ENCODE data around the gene GPC6. TPM values are rescaled to one million over a fixed set of nuclear protein-coding genes. Genes with fewer than 3 reads are reported as not detected.

The GPC6 gene
- polyA plus RNA-seq, 2 donors: 0.16 to 0.22 TPM

GRCh38 chr13:94009701-94010100, 783.1 kb downstream of the GPC6 start:
- Histone ChIP-seq H3K4me3 (ENCODE audit: low read depth in 1 of 2, low read length in 2 of 2) (no peak overlapping the region), H3K36me3 (ENCODE audit: control insufficient read depth in 2 of 2, insufficient read depth in 2 of 2, low read length in 1 of 2) (no peaks in the 10 kb centered on the region), H3K4me1 (ENCODE audit: control insufficient read depth in 2 of 2, insufficient read depth in 2 of 2, low read length in 1 of 2) (no peaks in the 10 kb centered on the region), H3K27me3 (ENCODE audit: control insufficient read depth in 1 of 2, insufficient read depth in 2 of 2, low read length in 2 of 2) (no peaks in the 10 kb centered on the region), H3K27ac (ENCODE audit: low read depth in 2 of 2, low read length in 1 of 2) (no peak overlapping the region), H3K9me3 (ENCODE audit: control insufficient read depth in 2 of 2, insufficient read depth in 1 of 2, low read depth in 1 of 2, low read length in 1 of 2) (no peaks in the 10 kb centered on the region)
- 72 to 80% methylated on average over 4 of the region's 4 CpGs for WGBS, 2 donors

DNA sequence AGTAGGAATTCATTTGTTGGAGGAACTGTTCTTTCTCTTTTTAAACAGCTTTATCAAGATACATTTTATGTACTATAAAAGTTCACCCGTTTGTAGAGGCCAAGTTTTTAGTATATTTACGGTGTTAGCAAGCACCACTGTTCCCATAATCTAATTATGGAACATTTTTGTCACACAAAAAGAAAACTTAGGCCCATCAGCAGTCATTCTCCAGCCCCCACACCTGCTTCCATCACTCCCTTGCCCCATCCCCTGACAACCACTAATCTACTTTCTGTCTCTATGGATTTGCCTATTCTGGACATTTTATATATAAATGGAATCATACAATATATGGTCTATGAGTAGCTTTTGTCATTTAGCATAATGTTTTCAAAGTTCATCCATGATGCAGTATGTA, 787.9 kb downstream of the GPC6 start:
- H3K36me3 ChIP-seq (ENCODE audit: control insufficient read depth in 2 of 2, insufficient read depth in 2 of 2, low read length in 1 of 2): no peaks in the 10 kb centered on the region
- H3K9me3 ChIP-seq (ENCODE audit: control insufficient read depth in 2 of 2, insufficient read depth in 1 of 2, low read depth in 1 of 2, low read length in 1 of 2): no peaks in the 10 kb centered on the region
- 76 to 78% methylated on average over 2 of the region's 2 CpGs for WGBS, 2 donors
- H3K27me3 ChIP-seq (ENCODE audit: control insufficient read depth in 1 of 2, insufficient read depth in 2 of 2, low read length in 2 of 2): no peaks in the 10 kb centered on the region
- H3K4me1 ChIP-seq (ENCODE audit: control insufficient read depth in 2 of 2, insufficient read depth in 2 of 2, low read length in 1 of 2): no peaks in the 10 kb centered on the region
- H3K4me3 ChIP-seq (ENCODE audit: low read depth in 1 of 2, low read length in 2 of 2): no peak overlapping the region
- H3K27ac ChIP-seq (ENCODE audit: low read depth in 2 of 2, low read length in 1 of 2): no peak overlapping the region

DNA sequence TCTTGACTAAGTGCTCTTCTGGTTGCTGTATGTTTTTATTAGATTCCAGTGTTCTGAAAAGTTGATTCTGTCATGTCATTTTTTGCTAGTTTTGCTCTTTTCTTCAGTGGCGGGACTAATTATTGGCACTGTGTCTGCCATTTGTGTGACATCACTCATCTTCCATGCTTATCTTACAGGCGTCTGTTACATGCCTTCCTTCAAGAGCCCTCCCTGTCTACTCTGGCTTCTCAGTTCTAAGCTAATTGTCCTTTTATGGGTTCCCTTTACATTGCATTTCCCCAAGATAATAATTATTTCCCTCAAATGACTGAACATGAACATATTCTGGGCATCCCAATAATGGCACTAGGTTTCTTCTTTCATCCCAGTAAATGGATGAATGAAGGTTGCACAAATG, 793.8 kb downstream of the GPC6 start:
- H3K9me3 ChIP-seq (ENCODE audit: control insufficient read depth in 2 of 2, insufficient read depth in 1 of 2, low read depth in 1 of 2, low read length in 1 of 2): no peaks in the 10 kb centered on the region
- no peaks in the 10 kb centered on the region for H3K4me1 ChIP-seq (ENCODE audit: control insufficient read depth in 2 of 2, insufficient read depth in 2 of 2, low read length in 1 of 2)
- 75 to 83% methylated on average over 2 of the region's 2 CpGs for WGBS, 2 donors
- no peak overlapping the region for H3K4me3 ChIP-seq (ENCODE audit: low read depth in 1 of 2, low read length in 2 of 2)
- no peaks in the 10 kb centered on the region for H3K27me3 ChIP-seq (ENCODE audit: control insufficient read depth in 1 of 2, insufficient read depth in 2 of 2, low read length in 2 of 2)
- no peaks in the 10 kb centered on the region for H3K36me3 ChIP-seq (ENCODE audit: control insufficient read depth in 2 of 2, insufficient read depth in 2 of 2, low read length in 1 of 2)
- no peak overlapping the region for H3K27ac ChIP-seq (ENCODE audit: low read depth in 2 of 2, low read length in 1 of 2)

- no peak overlapping the region for H3K27ac ChIP-seq (ENCODE audit: low read depth in 2 of 2, low read length in 1 of 2)
- no peaks in the 10 kb centered on the region for H3K4me1 ChIP-seq (ENCODE audit: control insufficient read depth in 2 of 2, insufficient read depth in 2 of 2, low read length in 1 of 2)
- no peaks in the 10 kb centered on the region for H3K27me3 ChIP-seq (ENCODE audit: control insufficient read depth in 1 of 2, insufficient read depth in 2 of 2, low read length in 2 of 2)
- H3K36me3 ChIP-seq (ENCODE audit: control insufficient read depth in 2 of 2, insufficient read depth in 2 of 2, low read length in 1 of 2): no peaks in the 10 kb centered on the region
- H3K9me3 ChIP-seq (ENCODE audit: control insufficient read depth in 2 of 2, insufficient read depth in 1 of 2, low read depth in 1 of 2, low read length in 1 of 2): no peaks in the 10 kb centered on the region
- no peak overlapping the region for H3K4me3 ChIP-seq (ENCODE audit: low read depth in 1 of 2, low read length in 2 of 2)
Measured at GRCh38 chr13:94020833-94021232, 794.2 kb downstream of the GPC6 start.

DNA sequence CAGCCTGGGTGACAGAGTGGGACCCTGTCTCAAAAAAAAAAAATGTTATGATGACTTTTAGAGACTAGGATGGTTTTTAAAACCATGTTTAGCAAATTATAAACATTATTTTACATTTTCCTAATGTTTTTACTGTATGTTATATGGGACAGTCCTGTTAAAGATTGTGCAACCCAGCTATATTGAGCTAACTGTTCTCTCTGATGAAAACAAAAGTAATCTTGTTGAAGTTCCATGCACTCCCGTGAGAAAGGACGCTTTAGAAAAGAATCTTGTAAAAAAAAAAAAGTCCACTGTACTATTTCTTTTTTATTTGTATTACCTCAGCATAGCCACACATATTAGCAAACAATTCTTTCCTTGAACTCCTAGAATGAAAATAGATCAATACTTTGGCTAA, 801.6 kb downstream of the GPC6 start:
- Histone ChIP-seq H3K4me3 (ENCODE audit: low read depth in 1 of 2, low read length in 2 of 2) (no peak overlapping the region), H3K27ac (ENCODE audit: low read depth in 2 of 2, low read length in 1 of 2) (no peak overlapping the region), H3K27me3 (ENCODE audit: control insufficient read depth in 1 of 2, insufficient read depth in 2 of 2, low read length in 2 of 2) (no peaks in the 10 kb centered on the region), H3K4me1 (ENCODE audit: control insufficient read depth in 2 of 2, insufficient read depth in 2 of 2, low read length in 1 of 2) (no peaks in the 10 kb centered on the region), H3K36me3 (ENCODE audit: control insufficient read depth in 2 of 2, insufficient read depth in 2 of 2, low read length in 1 of 2) (no peaks in the 10 kb centered on the region), H3K9me3 (ENCODE audit: control insufficient read depth in 2 of 2, insufficient read depth in 1 of 2, low read depth in 1 of 2, low read length in 1 of 2) (no peaks in the 10 kb centered on the region)
- WGBS, 2 donors: 83% methylated on average over 2 of the region's 2 CpGs

DNA sequence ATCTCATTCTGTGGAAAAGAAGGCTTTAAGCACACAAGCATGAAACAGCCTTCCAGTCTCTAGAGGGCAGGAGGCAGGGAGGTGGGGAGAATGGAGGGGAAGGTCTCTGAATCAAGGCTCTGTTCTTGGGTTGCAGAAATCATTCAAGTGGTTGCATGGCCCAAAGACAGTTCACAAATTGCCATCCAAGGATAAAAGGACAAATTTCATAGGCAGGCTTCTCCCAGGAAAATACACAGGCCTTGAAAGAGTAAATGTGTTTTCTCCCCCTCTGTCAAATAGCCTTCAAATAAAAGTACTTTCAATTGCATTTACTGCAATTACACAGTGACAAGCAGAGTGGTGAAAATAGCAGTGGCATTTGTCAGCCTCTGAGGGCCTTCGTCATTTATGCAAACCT, 802.0 kb downstream of the GPC6 start:
- Histone ChIP-seq H3K36me3 (ENCODE audit: control insufficient read depth in 2 of 2, insufficient read depth in 2 of 2, low read length in 1 of 2) (no peaks in the 10 kb centered on the region), H3K27me3 (ENCODE audit: control insufficient read depth in 1 of 2, insufficient read depth in 2 of 2, low read length in 2 of 2) (no peaks in the 10 kb centered on the region), H3K27ac (ENCODE audit: low read depth in 2 of 2, low read length in 1 of 2) (no peak overlapping the region), H3K9me3 (ENCODE audit: control insufficient read depth in 2 of 2, insufficient read depth in 1 of 2, low read depth in 1 of 2, low read length in 1 of 2) (no peaks in the 10 kb centered on the region), H3K4me3 (ENCODE audit: low read depth in 1 of 2, low read length in 2 of 2) (no peak overlapping the region), H3K4me1 (ENCODE audit: control insufficient read depth in 2 of 2, insufficient read depth in 2 of 2, low read length in 1 of 2) (no peaks in the 10 kb centered on the region)
- 83 to 88% methylated on average over 1 of the region's 1 CpG for WGBS, 2 donors

DNA sequence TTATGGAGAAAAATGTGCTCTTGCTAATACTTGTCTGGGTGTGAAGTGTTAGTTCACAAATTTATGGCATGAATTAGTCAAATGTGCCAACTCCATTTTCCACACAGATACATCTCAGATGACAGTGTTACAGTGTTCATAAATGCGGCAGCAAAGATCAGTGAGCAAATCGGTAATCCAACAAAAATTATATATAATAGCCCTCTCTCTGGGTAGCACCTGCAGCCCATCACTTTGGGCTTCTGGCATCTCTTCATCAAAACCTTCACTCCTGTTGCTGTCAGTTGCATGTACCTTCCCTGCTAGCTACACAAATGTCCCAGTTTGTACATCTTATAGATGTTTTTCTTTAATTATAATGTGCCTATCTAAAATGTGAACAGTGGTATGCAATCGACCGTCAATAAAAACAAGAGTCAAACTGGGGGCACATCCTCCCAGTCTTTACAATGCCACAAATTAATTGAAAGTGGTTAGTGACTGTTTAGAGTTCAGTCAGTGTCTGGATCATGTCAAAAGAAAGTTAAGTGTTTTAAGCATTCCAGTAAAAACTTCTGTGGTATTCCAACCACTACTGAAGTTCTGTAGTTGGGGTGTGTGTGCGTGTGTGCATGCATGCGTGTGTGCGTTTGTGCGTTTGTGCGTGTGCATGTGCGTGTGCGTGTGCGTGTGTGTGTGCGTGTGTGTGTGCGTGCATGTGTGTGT, 804.0 kb downstream of the GPC6 start:
- no peak overlapping the region for H3K27ac ChIP-seq (ENCODE audit: low read depth in 2 of 2, low read length in 1 of 2)
- WGBS, 2 donors: 95 to 97% methylated on average over 14 of the region's 14 CpGs
- no peaks in the 10 kb centered on the region for H3K9me3 ChIP-seq (ENCODE audit: control insufficient read depth in 2 of 2, insufficient read depth in 1 of 2, low read depth in 1 of 2, low read length in 1 of 2)
- no peaks in the 10 kb centered on the region for H3K4me1 ChIP-seq (ENCODE audit: control insufficient read depth in 2 of 2, insufficient read depth in 2 of 2, low read length in 1 of 2)
- no peak overlapping the region for H3K4me3 ChIP-seq (ENCODE audit: low read depth in 1 of 2, low read length in 2 of 2)
- H3K36me3 ChIP-seq (ENCODE audit: control insufficient read depth in 2 of 2, insufficient read depth in 2 of 2, low read length in 1 of 2): no peaks in the 10 kb centered on the region
- no peaks in the 10 kb centered on the region for H3K27me3 ChIP-seq (ENCODE audit: control insufficient read depth in 1 of 2, insufficient read depth in 2 of 2, low read length in 2 of 2)

GRCh38 chr13:94031609-94032008, 805.0 kb downstream of the GPC6 start:
- WGBS, 2 donors: 78 to 88% methylated on average over 3 of the region's 3 CpGs
- no peaks in the 10 kb centered on the region for H3K9me3 ChIP-seq (ENCODE audit: control insufficient read depth in 2 of 2, insufficient read depth in 1 of 2, low read depth in 1 of 2, low read length in 1 of 2)

GRCh38 chr13:94033098-94033497, 806.5 kb downstream of the GPC6 start:
- no peaks in the 10 kb centered on the region for H3K9me3 ChIP-seq (ENCODE audit: control insufficient read depth in 2 of 2, insufficient read depth in 1 of 2, low read depth in 1 of 2, low read length in 1 of 2)
- H3K4me3 ChIP-seq (ENCODE audit: low read depth in 1 of 2, low read length in 2 of 2): no peak overlapping the region
- no peaks in the 10 kb centered on the region for H3K4me1 ChIP-seq (ENCODE audit: control insufficient read depth in 2 of 2, insufficient read depth in 2 of 2, low read length in 1 of 2)
- H3K27me3 ChIP-seq (ENCODE audit: control insufficient read depth in 1 of 2, insufficient read depth in 2 of 2, low read length in 2 of 2): no peaks in the 10 kb centered on the region
- no peak overlapping the region for H3K27ac ChIP-seq (ENCODE audit: low read depth in 2 of 2, low read length in 1 of 2)
- no peaks in the 10 kb centered on the region for H3K36me3 ChIP-seq (ENCODE audit: control insufficient read depth in 2 of 2, insufficient read depth in 2 of 2, low read length in 1 of 2)
- 78 to 80% methylated on average over 1 of the region's 1 CpG for WGBS, 2 donors

More at GRCh38 chr13:94031609-94032008, 805.0 kb downstream of the GPC6 start:
- Histone ChIP-seq H3K4me3 (ENCODE audit: low read depth in 1 of 2, low read length in 2 of 2) (no peak overlapping the region), H3K27ac (ENCODE audit: low read depth in 2 of 2, low read length in 1 of 2) (no peak overlapping the region), H3K36me3 (ENCODE audit: control insufficient read depth in 2 of 2, insufficient read depth in 2 of 2, low read length in 1 of 2) (no peaks in the 10 kb centered on the region), H3K4me1 (ENCODE audit: control insufficient read depth in 2 of 2, insufficient read depth in 2 of 2, low read length in 1 of 2) (no peaks in the 10 kb centered on the region), H3K27me3 (ENCODE audit: control insufficient read depth in 1 of 2, insufficient read depth in 2 of 2, low read length in 2 of 2) (no peaks in the 10 kb centered on the region)

DNA sequence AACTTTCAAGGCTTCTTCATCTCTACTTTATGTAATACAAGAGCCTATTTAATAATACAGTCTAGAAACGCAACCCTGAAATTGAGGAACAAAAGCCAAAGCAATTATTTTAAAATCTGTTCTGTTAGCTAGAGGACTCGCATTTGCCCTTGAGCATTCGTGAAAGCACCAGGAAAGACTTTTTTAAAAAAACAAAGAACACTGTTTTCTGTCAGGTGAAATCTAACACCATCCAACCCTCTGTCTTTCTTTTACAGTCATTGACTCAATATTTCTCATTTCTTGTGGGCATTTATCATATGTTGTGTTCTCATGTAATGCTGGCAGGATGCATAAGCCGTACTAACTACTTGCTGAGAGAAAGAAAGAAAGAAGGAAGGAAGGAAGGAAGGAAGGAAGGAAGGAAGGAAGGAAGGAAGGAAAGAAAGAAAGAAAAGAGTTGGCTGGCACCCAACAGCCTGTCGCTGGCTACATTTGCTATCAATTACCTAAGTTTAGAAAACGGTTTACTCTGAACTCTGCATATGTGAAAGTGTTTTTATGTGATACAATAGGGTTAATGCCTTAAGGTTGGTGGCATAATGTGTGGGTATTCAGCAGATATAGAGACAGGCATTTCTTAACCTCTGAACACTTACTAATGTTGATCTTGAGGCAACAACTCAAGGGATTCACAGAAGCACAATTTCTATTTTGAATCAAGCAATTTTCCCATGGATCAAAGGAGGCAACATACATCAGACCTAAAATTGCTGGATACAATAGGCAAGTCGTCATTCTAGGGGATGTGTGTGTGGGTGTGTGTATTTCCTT, 807.4 kb downstream of the GPC6 start:
- 44 to 47% methylated on average over 7 of the region's 7 CpGs for WGBS, 2 donors
- Histone ChIP-seq H3K9me3 (ENCODE audit: control insufficient read depth in 2 of 2, insufficient read depth in 1 of 2, low read depth in 1 of 2, low read length in 1 of 2) (no peaks in the 10 kb centered on the region), H3K4me1 (ENCODE audit: control insufficient read depth in 2 of 2, insufficient read depth in 2 of 2, low read length in 1 of 2) (no peaks in the 10 kb centered on the region), H3K4me3 (ENCODE audit: low read depth in 1 of 2, low read length in 2 of 2) (no peak overlapping the region), H3K27me3 (ENCODE audit: control insufficient read depth in 1 of 2, insufficient read depth in 2 of 2, low read length in 2 of 2) (no peaks in the 10 kb centered on the region), H3K27ac (ENCODE audit: low read depth in 2 of 2, low read length in 1 of 2) (no peak overlapping the region), H3K36me3 (ENCODE audit: control insufficient read depth in 2 of 2, insufficient read depth in 2 of 2, low read length in 1 of 2) (no peaks in the 10 kb centered on the region)
